Stimulated activated CD4-positive, alpha-beta T cell treated with anti-CD3 and anti-CD28 coated beads, Interleukin-12 subunit alpha, Interleukin-12 subunit beta, amount 100 ng/mL, for 48 hours (primary cell): ENCODE measurements around the gene C16orf92.

Experiments used
- DNase-seq, 3 donors: peaks; one replicate each; pipeline ENCODE4 v3.0.0-alpha.2; 2020; ENCODE audit warnings: low read depth in 2 of 3, low spot score in 1 of 3

C16orf92 gene

DNA sequence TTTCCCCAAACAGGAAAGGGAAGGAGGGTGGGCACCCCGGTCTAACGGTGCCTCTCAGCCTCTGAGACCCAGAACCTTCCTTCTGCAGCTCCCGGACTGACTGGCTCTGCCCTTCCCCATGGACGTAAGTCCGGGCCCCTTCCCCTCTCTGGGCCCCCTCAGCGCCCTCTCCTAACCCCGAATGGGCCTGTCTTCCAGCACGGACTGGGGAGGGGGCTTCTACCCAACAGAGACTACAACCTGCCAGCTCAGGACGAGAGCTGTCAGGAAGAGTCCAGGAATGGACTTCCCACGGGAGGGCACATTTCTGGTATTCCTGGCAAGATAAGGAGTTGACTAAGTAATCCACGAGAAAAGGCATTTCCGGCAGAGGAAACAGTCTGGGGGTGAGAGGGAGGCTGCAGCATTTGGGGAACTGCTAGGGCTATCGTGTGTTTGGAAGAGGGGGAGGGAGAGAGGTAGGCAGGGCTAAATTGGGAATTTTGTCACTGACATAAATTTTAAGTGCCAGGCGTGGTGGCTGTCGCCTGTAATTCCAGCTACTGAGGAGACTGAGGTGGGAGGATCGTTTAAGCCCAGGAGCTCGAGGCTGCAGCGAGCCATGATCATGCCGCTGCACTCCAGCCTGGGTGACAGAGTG, 30.5 kb downstream of the C16orf92 start:
- DNase-seq: no peak

DNA sequence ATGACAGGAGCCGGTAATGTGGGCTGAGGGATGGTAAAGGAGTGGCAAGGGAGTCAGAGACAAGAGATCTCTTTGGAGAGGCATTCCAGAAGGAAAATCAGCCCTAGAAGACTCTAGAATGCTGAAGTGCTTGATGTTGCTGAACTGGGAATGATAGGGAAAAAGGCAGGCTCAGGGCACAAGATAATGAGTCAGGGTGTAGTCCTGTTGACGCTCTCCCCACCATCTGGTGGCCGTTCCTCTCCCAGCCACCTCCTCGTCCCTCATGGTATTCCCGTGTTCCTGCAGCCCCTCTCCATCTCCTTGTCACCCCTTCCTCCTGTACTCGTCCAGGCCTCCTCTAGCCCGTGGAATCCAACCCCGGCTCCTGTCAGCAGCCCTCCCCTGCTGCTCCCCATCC, 31.5 kb downstream of the C16orf92 start:
- no peak for DNase-seq

DNA sequence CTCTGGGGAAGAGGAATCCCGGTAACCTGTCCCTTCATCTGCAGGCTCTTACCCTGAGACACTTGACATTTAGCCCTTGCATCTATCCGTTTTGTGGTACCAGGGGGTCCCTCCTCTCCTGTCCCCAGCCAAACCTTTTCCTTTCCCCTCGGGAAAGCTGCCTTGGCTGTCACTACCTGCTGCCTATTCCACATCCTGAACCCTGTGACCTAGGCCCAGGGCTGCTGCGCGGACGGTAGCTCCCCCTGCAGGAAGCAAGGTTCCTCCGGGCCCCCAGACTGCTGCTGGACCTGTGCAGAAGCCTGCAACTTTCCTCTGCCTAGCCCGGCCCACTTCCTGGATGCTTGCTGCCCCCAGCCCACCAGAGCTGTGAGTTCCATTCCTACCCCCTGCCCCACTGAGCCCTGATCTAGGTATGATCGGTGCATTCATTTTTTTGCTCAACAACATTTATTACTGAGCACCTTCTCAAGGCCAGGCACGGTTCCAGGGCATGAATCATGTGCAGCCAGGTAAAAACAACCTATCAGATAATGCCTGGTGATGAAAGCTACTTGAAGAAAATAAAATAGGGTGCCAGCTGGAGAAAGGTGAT, 32.1 kb downstream of the C16orf92 start:
- DNase-seq: peak in 2 of 3 donors; percentile 57 to 59

DNA sequence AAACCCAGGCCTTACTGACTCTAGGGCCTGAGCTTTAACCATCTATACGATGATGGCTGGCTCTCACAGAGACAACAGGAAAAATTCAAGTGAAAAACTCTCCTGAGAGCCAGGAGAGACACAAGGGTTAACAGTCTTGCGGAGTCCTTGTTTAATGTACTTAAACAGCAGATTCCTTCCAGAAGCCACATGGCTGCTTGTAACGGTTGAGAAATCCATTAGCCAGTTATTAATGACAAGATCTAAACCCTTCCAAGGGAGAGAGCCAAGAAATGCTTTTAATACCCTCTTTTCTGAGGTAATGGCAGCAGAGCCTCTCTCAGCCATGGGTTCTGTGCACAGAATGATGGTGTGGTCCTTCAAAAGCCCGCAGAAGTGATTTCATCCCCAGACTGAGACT, 37.3 kb downstream of the C16orf92 start:
- DNase-seq: no peak

DNA sequence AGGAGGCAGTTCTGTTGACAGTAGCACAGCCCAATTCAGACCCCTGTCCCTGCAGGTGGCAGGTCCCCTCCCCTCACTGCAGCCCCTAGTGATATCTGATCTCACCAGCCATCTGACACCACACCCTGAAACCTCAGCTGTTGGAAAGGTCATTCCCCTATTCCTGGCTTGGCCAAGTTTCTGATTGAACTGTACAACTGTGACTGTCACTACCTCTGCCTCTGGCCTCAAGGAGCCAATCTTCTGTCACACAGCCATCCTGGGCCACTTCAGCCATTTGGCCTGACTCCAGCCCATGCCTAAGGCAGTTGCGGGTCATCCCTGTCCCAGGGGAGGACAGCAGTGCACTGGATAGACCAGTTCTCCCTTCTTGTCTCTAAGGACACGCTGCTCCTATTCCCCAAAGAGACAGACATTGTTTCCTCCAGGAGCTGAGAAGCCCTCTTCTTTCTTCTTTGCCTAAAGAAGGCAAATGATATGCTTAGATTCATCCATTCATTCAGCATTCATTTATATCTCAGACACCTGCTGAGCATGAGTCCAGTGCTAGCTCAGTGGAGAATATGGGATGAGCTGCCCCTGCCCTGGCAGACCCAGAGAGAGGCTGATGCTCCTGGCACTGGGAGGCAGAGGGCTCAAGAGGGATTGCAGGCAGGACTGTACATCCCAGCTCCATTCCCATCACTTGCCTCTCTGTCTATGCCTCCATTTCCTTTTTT, 38.0 kb downstream of the C16orf92 start:
- no peak for DNase-seq

GRCh38 chr16:30063278-30063892, 40.4 kb downstream of the C16orf92 start:
- no peak for DNase-seq

- peak; percentile 57 to 65 (median 63) for DNase-seq
Observed at GRCh38 chr16:30063893-30064728, 41.1 kb downstream of the C16orf92 start.

DNA sequence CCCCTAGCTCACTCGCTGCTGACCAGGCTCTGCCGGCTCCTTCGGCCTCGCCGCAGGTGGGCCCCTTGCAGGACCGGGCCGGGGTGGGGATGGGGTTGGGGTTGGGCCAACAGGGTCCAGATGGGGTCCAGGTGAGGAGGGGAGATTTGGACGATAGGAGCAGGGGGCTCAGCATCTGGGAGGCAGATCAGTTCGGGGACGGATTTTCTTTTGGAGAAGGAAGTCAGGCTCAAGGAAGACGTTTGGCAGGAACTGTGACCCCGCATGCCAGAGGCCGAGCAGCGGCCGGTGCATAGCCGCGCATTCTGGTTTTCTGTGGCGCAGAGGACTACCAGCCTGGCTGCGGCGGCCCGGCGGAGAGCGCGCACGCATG, 41.7 kb downstream of the C16orf92 start:
- DNase-seq: no peak

- DNase-seq: peak; percentile 96 to 97 (median 97)
Observed at GRCh38 chr16:30065102-30065942, 42.3 kb downstream of the C16orf92 start, which contains the start of gene ALDOA. ALDOA (plus strand) TSS chr16:30065760; CDS start chr16:30066898, 1,138 bp downstream.

DNA sequence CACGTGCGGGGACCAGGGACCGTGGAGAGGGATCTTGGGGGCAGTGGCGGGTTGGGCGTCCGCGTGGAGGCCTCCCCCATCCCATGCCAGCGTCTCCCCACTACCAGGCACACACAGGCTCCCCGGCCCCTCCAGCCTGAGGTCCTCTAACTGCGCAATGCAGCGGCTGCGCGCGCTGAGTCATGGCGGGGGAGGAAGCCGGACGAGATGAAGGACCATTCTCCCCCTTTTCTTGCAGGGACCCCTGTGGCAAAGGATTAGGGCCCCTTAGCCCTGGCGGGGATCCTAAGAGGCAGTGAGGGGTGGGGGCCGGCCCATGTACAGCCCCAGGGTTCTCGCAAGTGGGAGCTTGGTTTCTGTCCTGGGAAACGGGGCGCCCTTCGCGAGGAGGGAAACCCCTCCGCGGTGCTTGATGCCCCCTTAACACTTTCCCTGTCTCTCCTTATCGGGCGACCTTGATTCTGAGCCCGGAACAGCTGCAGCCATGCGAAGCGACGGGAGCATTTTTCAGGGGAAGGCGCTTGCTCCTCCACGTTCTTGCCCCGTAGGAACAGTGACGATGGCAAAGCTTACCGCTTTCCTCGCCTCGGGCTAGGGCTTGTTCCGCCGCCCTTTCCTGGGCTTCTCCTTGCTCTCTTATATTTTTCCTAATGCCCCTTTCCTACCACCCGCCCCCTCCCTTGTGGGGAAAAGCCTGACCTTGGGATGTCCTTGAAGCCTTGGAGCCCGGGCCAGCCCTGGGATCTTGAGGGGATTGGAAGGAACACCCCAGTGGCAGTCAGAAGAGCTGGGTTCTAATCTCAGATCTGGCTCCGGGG, 43.2 kb downstream of the C16orf92 start:
- peak in 1 of 3 donors; percentile 22 for DNase-seq

DNA sequence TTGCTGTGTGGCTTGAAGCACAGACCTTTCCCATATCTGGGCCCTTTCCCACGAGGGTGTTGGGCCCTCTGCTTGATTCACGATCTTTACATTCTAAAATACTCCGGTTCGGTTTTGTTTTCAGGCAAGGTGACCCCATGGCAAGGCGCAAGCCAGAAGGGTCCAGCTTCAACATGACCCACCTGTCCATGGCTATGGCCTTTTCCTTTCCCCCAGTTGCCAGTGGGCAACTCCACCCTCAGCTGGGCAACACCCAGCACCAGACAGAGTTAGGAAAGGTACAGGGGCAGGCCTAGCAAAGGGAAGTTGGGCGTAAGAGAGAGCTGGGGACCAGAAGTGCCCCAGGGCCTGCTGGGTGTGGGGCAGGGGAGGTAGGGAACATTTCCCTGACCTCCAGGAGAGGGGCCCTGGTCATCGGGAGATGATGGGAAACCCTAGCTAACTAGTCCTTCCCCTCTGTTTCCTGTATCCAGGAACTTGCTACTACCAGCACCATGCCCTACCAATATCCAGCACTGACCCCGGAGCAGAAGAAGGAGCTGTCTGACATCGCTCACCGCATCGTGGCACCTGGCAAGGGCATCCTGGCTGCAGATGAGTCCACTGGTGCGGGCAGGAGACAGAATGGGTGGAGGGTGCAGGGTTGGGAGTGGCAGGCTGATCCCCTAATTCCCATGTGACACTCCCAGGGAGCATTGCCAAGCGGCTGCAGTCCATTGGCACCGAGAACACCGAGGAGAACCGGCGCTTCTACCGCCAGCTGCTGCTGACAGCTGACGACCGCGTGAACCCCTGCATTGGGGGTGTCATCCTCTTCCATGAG, 44.0 kb downstream of the C16orf92 start:
- no peak for DNase-seq

GRCh38 chr16:30067584-30067916, 44.6 kb downstream of the C16orf92 start:
- no peak for DNase-seq

- no peak for DNase-seq
Observed at GRCh38 chr16:30068333-30068732, 45.3 kb downstream of the C16orf92 start.

DNA sequence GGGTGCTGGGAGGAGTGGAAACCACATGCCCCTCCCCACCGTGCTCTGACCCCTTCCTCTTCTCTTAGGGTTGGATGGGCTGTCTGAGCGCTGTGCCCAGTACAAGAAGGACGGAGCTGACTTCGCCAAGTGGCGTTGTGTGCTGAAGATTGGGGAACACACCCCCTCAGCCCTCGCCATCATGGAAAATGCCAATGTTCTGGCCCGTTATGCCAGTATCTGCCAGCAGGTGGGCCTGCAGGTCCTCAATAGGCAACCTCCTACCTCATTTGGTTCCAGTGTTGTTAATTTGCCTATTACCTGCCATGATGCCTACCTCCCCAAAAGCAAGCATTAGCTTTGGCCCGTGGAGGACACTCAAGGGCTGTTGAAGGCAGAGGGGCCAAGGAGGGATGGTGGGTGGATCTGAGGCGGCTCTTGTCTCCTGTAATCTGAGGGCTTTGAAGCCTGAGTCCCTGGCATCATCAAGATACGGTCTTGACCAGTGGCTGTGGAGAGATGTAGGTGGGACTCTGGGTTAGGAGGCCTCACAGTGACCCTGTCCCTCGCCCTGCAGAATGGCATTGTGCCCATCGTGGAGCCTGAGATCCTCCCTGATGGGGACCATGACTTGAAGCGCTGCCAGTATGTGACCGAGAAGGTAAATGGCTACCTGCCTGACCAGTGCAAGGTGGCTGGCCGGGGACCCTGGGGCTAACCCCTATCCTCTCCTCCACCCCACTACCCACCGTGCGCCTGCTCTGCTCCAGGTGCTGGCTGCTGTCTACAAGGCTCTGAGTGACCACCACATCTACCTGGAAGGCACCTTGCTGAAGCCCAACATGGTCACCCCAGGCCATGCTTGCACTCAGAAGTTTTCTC, 46.0 kb downstream of the C16orf92 start:
- DNase-seq: peak; percentile 30 to 51 (median 40)

GRCh38 chr16:30069611-30070462, 46.8 kb downstream of the C16orf92 start:
- DNase-seq: no peak

DNA sequence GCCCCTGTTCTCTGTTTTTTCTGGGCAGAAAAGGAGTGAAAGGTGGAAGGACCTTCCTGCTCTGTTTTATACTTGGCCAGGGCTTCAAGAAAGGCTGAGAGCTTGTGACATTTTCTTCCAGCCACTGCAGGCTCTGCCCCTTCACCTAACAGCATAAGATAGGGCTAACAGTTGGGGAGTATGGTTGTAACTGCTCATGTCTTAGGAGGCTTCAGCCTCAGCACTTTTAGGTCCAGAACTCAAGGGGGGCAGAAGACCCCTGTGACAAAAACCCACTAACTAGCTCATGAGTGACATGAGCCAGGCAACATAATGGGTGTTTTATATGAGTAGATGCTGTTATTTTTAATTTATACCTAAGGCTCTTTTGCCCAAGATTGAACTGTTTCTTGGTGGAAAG, 47.5 kb downstream of the C16orf92 start:
- DNase-seq: no peak
